Measurements from ENCODE around the gene GLYR1.

The GLYR1 gene

GRCh38 chr16:4814046-4814445 lies 33.0 kb downstream of the GLYR1 start:
- no peak for DNase-seq (ENCODE audit: extremely low read depth, low read depth)
- TF ChIP-seq, protein P1, sequence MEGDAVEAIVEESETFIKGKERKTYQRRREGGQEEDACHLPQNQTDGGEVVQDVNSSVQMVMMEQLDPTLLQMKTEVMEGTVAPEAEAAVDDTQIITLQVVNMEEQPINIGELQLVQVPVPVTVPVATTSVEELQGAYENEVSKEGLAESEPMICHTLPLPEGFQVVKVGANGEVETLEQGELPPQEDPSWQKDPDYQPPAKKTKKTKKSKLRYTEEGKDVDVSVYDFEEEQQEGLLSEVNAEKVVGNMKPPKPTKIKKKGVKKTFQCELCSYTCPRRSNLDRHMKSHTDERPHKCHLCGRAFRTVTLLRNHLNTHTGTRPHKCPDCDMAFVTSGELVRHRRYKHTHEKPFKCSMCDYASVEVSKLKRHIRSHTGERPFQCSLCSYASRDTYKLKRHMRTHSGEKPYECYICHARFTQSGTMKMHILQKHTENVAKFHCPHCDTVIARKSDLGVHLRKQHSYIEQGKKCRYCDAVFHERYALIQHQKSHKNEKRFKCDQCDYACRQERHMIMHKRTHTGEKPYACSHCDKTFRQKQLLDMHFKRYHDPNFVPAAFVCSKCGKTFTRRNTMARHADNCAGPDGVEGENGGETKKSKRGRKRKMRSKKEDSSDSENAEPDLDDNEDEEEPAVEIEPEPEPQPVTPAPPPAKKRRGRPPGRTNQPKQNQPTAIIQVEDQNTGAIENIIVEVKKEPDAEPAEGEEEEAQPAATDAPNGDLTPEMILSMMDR (IDR thresholded peaks at IDR 0.05; ENCODE audit: low read depth, low read length), result no peak

- DNase-seq (ENCODE audit: extremely low read depth, low read depth), result no peak
- TF ChIP-seq, protein P1 (IDR thresholded peaks at IDR 0.05; ENCODE audit: low read depth, low read length), result no peak
These were observed 33.7 kb downstream of the GLYR1 start for GRCh38 chr16:4813251-4814003.

DNA sequence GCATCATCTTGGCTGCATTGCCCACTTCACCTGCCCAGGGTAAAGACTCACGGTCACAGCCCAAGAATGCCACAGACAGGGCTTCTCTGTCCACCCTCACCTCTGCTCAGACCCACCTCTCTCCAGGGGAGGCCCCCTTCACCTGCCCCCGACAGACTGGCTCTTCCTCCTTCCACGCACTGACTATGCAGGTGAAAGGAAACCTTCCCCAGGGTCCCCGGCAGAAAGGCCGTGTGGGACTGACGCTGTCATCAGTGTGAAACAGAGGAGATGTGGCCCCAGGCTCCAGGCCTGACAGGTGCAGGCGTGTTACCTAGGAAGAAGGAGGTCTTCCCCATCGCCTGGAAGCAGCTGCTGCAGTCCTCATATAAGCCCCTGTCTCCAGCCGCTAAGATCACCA lies 35.3 kb downstream of the GLYR1 start:
- TF ChIP-seq, protein P1 (IDR thresholded peaks at IDR 0.05; ENCODE audit: low read depth, low read length), result no peak
- no peak for DNase-seq (ENCODE audit: extremely low read depth, low read depth)

DNA sequence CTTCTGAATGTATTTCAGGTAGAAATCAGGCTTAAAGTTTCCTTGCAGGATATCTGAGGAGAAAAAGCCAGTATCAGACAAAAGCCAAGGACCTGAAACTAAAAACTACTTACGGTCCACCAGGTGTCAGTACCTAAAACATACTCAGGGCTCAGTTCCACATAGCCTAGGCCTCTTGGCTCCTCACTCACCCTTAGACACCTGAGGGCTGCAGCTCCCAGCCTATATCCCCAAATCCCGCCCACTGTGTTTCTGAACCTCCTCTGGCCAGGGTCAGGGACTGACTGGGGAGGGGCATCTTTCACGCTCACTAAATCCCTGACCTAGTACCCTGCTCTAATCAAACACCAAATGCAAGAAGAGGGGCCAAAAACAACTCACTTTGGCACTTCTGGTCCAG lies 35.8 kb downstream of the GLYR1 start:
- TF ChIP-seq, protein P1 (IDR thresholded peaks at IDR 0.05; ENCODE audit: low read depth, low read length), result no peak
- no peak for DNase-seq (ENCODE audit: extremely low read depth, low read depth)

- no peak for DNase-seq (ENCODE audit: extremely low read depth, low read depth)
- TF ChIP-seq, protein P1 (IDR thresholded peaks at IDR 0.05; ENCODE audit: low read depth, low read length), result no peak
These were observed 40.8 kb downstream of the GLYR1 start for GRCh38 chr16:4806280-4806679.

GRCh38 chr16:4805231-4805630 lies 41.9 kb downstream of the GLYR1 start:
- no peak for DNase-seq (ENCODE audit: extremely low read depth, low read depth)
- TF ChIP-seq, protein P1 (IDR thresholded peaks at IDR 0.05; ENCODE audit: low read depth, low read length), result no peak

DNA sequence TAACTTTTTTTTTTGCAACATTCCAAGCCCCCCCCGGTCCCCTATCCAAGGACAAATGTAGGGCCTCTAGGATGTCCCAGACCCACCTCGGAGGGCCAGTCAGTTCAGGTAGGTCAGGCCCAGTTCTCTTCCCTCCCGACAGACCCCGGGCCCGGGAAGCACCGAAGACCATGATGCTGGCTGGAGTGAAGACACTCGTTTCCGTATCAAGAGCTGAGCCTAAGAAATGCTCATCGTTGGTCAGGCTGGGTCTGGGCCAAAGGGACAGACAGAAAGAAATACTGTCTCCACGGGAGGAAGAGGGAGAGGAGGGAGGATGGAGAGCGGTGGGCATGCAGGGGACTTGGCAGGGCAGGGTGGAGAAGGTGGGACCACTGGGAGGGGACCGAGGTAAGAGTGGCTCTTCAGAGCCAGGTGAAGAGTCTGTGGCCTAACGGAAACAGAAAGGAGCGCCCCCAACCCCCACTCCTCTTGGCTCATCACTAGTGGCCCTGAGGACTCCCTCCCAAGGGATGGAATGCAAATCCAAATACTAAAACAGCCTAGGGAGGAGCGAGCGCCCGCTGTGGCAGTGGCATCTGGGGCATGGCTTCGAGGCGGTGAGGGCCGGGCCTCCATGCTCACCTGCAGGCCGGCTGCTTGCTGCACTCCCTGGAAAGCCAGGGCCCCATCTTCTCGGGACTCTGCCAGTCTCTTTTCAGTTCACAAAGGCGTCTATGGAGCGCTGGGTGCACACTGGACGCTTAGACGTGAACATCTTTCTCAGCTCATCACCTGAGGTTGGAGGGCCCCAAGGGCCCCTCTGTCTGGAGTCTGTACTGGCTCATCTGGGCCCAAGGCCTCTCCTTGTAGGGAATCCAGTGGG lies 43.0 kb downstream of the GLYR1 start:
- no peak for DNase-seq (ENCODE audit: extremely low read depth, low read depth)

More for the DNA sequence above, 43.0 kb downstream of the GLYR1 start:
- TF ChIP-seq, protein P1 (IDR thresholded peaks at IDR 0.05; ENCODE audit: low read depth, low read length), result no peak

All from AG09319 (cell line).